ENCODE measurements around the gene SERBP1.
"Not testable (repeated sequence)": the region's sequence is repeated elsewhere in the genome, so short reads cannot be mapped to it uniquely, and the experiment has no call there.

The SERBP1 gene

GRCh38 chr1:67457247-67457646 is 27.0 kb upstream of the SERBP1 start:
- Histone ChIP-seq H3K27me3 (ENCODE audit: insufficient read depth, poor library complexity, severe bottlenecking) (no peaks in the 10 kb centered on the region), H3K27ac (ENCODE audit: poor library complexity, severe bottlenecking) (no peak overlapping the region), H3K9me3 (ENCODE audit: severe bottlenecking) (no peaks in the 10 kb centered on the region), H3K4me3 (ENCODE audit: severe bottlenecking) (no peak overlapping the region), H3K36me3 (ENCODE audit: low read depth) (no peaks in the 10 kb centered on the region), H3K4me1 (ENCODE audit: insufficient read depth, poor library complexity, severe bottlenecking) (no peaks in the 10 kb centered on the region)
- ATAC-seq (ENCODE audit: low read depth) = no peak
- TF ChIP-seq CTCF (IDR thresholded peaks at IDR 0.05; ENCODE audit: poor library complexity, severe bottlenecking) = no peak
- DNase-seq (ENCODE audit: low spot score) = no peak

GRCh38 chr1:67451815-67452214 is 21.6 kb upstream of the SERBP1 start:
- ATAC-seq (ENCODE audit: low read depth) = no peak
- Histone ChIP-seq H3K9me3 (ENCODE audit: severe bottlenecking) (no peaks in the 10 kb centered on the region), H3K27ac (ENCODE audit: poor library complexity, severe bottlenecking) (no peak overlapping the region), H3K4me1 (ENCODE audit: insufficient read depth, poor library complexity, severe bottlenecking) (no peaks in the 10 kb centered on the region), H3K27me3 (ENCODE audit: insufficient read depth, poor library complexity, severe bottlenecking) (no peaks in the 10 kb centered on the region), H3K36me3 (ENCODE audit: low read depth) (no peaks in the 10 kb centered on the region), H3K4me3 (ENCODE audit: severe bottlenecking) (no peak overlapping the region)
- no peak for TF ChIP-seq CTCF (IDR thresholded peaks at IDR 0.05; ENCODE audit: poor library complexity, severe bottlenecking)
- DNase-seq (ENCODE audit: low spot score) = no peak

- Histone ChIP-seq H3K4me1 (ENCODE audit: insufficient read depth, poor library complexity, severe bottlenecking) (no peaks in the 10 kb centered on the region), H3K4me3 (ENCODE audit: severe bottlenecking) (no peak overlapping the region), H3K27me3 (ENCODE audit: insufficient read depth, poor library complexity, severe bottlenecking) (no peaks in the 10 kb centered on the region), H3K36me3 (ENCODE audit: low read depth) (no peaks in the 10 kb centered on the region), H3K9me3 (ENCODE audit: severe bottlenecking) (no peaks in the 10 kb centered on the region), H3K27ac (ENCODE audit: poor library complexity, severe bottlenecking) (no peak overlapping the region)
- no peak for DNase-seq (ENCODE audit: low spot score)
- no peak for ATAC-seq (ENCODE audit: low read depth)
- TF ChIP-seq CTCF (IDR thresholded peaks at IDR 0.05; ENCODE audit: poor library complexity, severe bottlenecking) = no peak
Measured at GRCh38 chr1:67451356-67451755, 21.2 kb upstream of the SERBP1 start.

- no peaks in the 10 kb centered on the region for H3K9me3 ChIP-seq (ENCODE audit: severe bottlenecking)
- no peak for DNase-seq (ENCODE audit: low spot score)
- H3K27ac ChIP-seq (ENCODE audit: poor library complexity, severe bottlenecking) = no peak overlapping the region
- no peak overlapping the region for H3K4me3 ChIP-seq (ENCODE audit: severe bottlenecking)
- TF ChIP-seq CTCF (IDR thresholded peaks at IDR 0.05; ENCODE audit: poor library complexity, severe bottlenecking) = no peak
- H3K27me3 ChIP-seq (ENCODE audit: insufficient read depth, poor library complexity, severe bottlenecking) = no peaks in the 10 kb centered on the region
- peak; percentile 21; the same call in 1 of the 3 replicates for ATAC-seq (ENCODE audit: low read depth)
- no peaks in the 10 kb centered on the region for H3K4me1 ChIP-seq (ENCODE audit: insufficient read depth, poor library complexity, severe bottlenecking)
- H3K36me3 ChIP-seq (ENCODE audit: low read depth) = no peaks in the 10 kb centered on the region
Measured at GRCh38 chr1:67446893-67447292, 16.7 kb upstream of the SERBP1 start.

- not testable (repeated sequence) for ATAC-seq (ENCODE audit: low read depth); H3K27ac ChIP-seq (ENCODE audit: poor library complexity, severe bottlenecking); H3K4me3 ChIP-seq (ENCODE audit: severe bottlenecking); DNase-seq (ENCODE audit: low spot score); H3K27me3 ChIP-seq (ENCODE audit: insufficient read depth, poor library complexity, severe bottlenecking); H3K9me3 ChIP-seq (ENCODE audit: severe bottlenecking); H3K36me3 ChIP-seq (ENCODE audit: low read depth); H3K4me1 ChIP-seq (ENCODE audit: insufficient read depth, poor library complexity, severe bottlenecking)
Measured at GRCh38 chr1:67446014-67446413, 15.8 kb upstream of the SERBP1 start.
